ENCODE data around the gene ENTR1.

GRCh38 chr9:136457326-136457725, 46.9 kb upstream of the ENTR1 start:
- TF ChIP-seq POLR2A (IDR thresholded peaks at IDR 0.05; ENCODE audit: low read length) (no peak), GATA1 (IDR thresholded peaks at IDR 0.05; ENCODE audit: low read depth, low read length) (no peak)
